Esophagus squamous epithelium (tissue), 4 donors: ENCODE results near the gene PEAR1.

Source experiments
- POLR2A ChIP-seq, 4 donors: fragments of 450-650 bp; IDR thresholded peaks; one replicate each; pipeline ENCODE4 v1.6.1; 2017; ENCODE audit warnings: antibody characterized with exemption in 4 of 4, mild to moderate bottlenecking in 4 of 4, moderate library complexity in 3 of 4
- TF ChIP-seq, protein P1 (sequence below), 6 experiments: fragments of 450-650 bp in 4 of 6; fragments of 200-600 bp in 2 of 6; sonication (generic) in 2 of 6; IDR thresholded peaks; one replicate each; pipeline ENCODE4 v1.5.1; 2016 to 2019; ENCODE audit warnings: antibody characterized with exemption in 6 of 6, mild to moderate bottlenecking in 4 of 6, moderate library complexity in 4 of 6

DNA sequence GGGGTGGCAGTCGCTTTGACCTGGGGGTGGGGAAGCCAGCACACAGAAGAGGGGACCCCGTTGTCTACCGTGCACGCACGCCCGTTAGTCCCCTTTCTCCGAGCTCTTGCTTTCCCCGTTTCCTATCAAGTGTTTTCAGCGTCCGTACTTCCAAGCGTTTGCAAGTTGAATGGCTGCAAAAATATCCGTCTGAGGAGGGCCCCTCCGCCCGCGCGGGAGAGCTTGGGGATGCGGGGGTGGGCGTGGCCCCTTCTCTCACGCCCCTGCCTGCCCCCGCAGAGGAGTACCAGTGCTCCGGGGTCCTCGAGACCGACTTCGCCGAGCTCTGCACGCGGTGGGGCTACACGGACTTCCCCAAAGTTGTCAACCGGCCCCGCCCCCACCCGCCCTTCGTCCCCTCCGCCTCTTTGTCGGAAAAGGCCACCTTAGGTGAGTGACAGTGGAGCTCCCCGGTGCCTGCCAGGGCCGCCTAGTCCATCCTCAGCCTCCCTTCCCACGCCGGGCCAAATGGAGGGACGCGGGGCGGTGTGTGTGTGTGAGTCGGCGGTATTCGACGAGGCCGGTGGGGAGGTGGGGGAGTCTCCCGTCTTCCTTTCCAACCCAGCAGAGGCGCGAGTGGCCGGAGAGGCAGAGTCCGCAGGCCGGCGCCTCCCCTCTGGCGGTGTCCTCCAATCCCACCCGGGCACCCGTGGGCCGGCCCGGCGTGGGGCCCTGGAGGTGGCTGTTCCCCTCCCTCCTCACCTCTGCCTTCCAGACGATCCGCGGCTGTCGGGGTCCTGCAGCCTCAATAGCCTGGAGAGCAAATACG, 30.4 kb downstream of the PEAR1 start:
- TF ChIP-seq, protein P1, sequence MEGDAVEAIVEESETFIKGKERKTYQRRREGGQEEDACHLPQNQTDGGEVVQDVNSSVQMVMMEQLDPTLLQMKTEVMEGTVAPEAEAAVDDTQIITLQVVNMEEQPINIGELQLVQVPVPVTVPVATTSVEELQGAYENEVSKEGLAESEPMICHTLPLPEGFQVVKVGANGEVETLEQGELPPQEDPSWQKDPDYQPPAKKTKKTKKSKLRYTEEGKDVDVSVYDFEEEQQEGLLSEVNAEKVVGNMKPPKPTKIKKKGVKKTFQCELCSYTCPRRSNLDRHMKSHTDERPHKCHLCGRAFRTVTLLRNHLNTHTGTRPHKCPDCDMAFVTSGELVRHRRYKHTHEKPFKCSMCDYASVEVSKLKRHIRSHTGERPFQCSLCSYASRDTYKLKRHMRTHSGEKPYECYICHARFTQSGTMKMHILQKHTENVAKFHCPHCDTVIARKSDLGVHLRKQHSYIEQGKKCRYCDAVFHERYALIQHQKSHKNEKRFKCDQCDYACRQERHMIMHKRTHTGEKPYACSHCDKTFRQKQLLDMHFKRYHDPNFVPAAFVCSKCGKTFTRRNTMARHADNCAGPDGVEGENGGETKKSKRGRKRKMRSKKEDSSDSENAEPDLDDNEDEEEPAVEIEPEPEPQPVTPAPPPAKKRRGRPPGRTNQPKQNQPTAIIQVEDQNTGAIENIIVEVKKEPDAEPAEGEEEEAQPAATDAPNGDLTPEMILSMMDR (IDR thresholded peaks at IDR 0.05): no peak
- no peak for TF ChIP-seq POLR2A (IDR thresholded peaks at IDR 0.05)
